Measurements from ENCODE around the gene FADS1. TPM values are rescaled to one million over a fixed set of nuclear protein-coding genes. Genes with fewer than 3 reads are reported as not detected.

Gene FADS1
- total RNA-seq, 2 experiments from 2014 or later, result 33.9 to 34.4 TPM

GRCh38 chr11:61806785-61807184 is 10.0 kb downstream of the FADS1 start:
- ChIA-PET POLR2A (interaction anchor here (3.2 to 13.6 kb wide), 2 partner anchors 7 to 10 kb away, joined by 18 to 119 read pairs; partner anchors contain the start of gene FADS1), CTCF (interaction anchor here (1.8 to 4.2 kb wide), 2 partner anchors 10 to 56 kb away, joined by 4 to 44 read pairs; no protein-coding TSS in a partner anchor)
- no peak for TF ChIP-seq CTCF (IDR thresholded peaks at IDR 0.05)
- DNase-seq, result no peak
- Mint-ChIP-seq H3K36me3 (ENCODE audit: low read depth) (peaks cover 43% of the 10 kb centered on the region), H3K4me3 (no peak overlapping the region), H3K4me1 (ENCODE audit: low read depth) (no peaks in the 10 kb centered on the region), H3K9me3 (no peaks in the 10 kb centered on the region), H3K27me3 (no peaks in the 10 kb centered on the region), H3K27ac (no peak overlapping the region)
- intact Hi-C loops (cut with micrococcal nuclease), result no loop called here
- no peak for ATAC-seq

GRCh38 chr11:61805146-61805545 is 11.7 kb downstream of the FADS1 start:
- no peaks in the 10 kb centered on the region for H3K27me3 Mint-ChIP-seq
- ATAC-seq (no peak), DNase-seq (no peak)
- no peaks in the 10 kb centered on the region for H3K4me1 Mint-ChIP-seq (ENCODE audit: low read depth)
- TF ChIP-seq CTCF (IDR thresholded peaks at IDR 0.05), result no peak
- H3K36me3 Mint-ChIP-seq (ENCODE audit: low read depth), result peaks cover 41% of the 10 kb centered on the region
- H3K4me3 Mint-ChIP-seq, result no peak overlapping the region
- H3K9me3 Mint-ChIP-seq, result no peaks in the 10 kb centered on the region
- H3K27ac Mint-ChIP-seq, result no peak overlapping the region
- CTCF ChIA-PET, result interaction anchor here (1.0 to 4.2 kb wide), 3 partner anchors 9 to 14 kb away, joined by 4 to 44 read pairs (median 8); no protein-coding TSS in a partner anchor
- intact Hi-C loops (cut with micrococcal nuclease), result no loop called here
- POLR2A ChIA-PET, result interaction anchor here (2.4 to 13.6 kb wide), 3 partner anchors 8 to 12 kb away, joined by 16 to 119 read pairs (median 18); partner anchors contain the start of genes FADS1, FEN1 and TMEM258

GRCh38 chr11:61803889-61804647 is 12.7 kb downstream of the FADS1 start:
- intact Hi-C loops (cut with micrococcal nuclease), result no loop called here
- Mint-ChIP-seq H3K27ac (peak overlapping the region; percentile 44), H3K9me3 (no peaks in the 10 kb centered on the region), H3K36me3 (ENCODE audit: low read depth) (peaks cover 42% of the 10 kb centered on the region), H3K27me3 (no peaks in the 10 kb centered on the region), H3K4me1 (ENCODE audit: low read depth) (peaks cover 3% of the 10 kb centered on the region), H3K4me3 (no peak overlapping the region)
- ATAC-seq (no peak), DNase-seq (no peak)
- CTCF ChIA-PET, result interaction anchor here (0.8 to 1.0 kb wide), 3 partner anchors 11 to 278 kb away, joined by 3 read pairs; no protein-coding TSS in a partner anchor
- POLR2A ChIA-PET, result interaction anchor here (0.8 to 13.6 kb wide), 4 partner anchors 9 to 92 kb away, joined by 3 to 119 read pairs (median 10); partner anchors contain the start of genes FADS1, FEN1 and TMEM258
- no peak for TF ChIP-seq CTCF (IDR thresholded peaks at IDR 0.05)

GRCh38 chr11:61802605-61803004 is 14.2 kb downstream of the FADS1 start:
- Mint-ChIP-seq H3K4me1 (ENCODE audit: low read depth) (peaks cover 5% of the 10 kb centered on the region), H3K27me3 (no peaks in the 10 kb centered on the region), H3K27ac (no peak overlapping the region), H3K4me3 (no peak overlapping the region), H3K9me3 (no peaks in the 10 kb centered on the region), H3K36me3 (ENCODE audit: low read depth) (peaks cover 39% of the 10 kb centered on the region)
- ATAC-seq (no peak), DNase-seq (no peak)
- intact Hi-C loops (cut with micrococcal nuclease), result no loop called here
- ChIA-PET CTCF (no interaction called here), POLR2A (interaction anchor here (1.1 to 13.6 kb wide), 3 partner anchors 9 to 16 kb away, joined by 3 to 119 read pairs (median 5); partner anchors contain the start of gene FADS1)
- TF ChIP-seq CTCF (IDR thresholded peaks at IDR 0.05), result no peak

Measured in activated CD8-positive, alpha-beta T cell treated with anti-CD3 and anti-CD28 coated beads for 36 hours (primary cell).